Measurements from ENCODE around the gene ZNF484.

DNA sequence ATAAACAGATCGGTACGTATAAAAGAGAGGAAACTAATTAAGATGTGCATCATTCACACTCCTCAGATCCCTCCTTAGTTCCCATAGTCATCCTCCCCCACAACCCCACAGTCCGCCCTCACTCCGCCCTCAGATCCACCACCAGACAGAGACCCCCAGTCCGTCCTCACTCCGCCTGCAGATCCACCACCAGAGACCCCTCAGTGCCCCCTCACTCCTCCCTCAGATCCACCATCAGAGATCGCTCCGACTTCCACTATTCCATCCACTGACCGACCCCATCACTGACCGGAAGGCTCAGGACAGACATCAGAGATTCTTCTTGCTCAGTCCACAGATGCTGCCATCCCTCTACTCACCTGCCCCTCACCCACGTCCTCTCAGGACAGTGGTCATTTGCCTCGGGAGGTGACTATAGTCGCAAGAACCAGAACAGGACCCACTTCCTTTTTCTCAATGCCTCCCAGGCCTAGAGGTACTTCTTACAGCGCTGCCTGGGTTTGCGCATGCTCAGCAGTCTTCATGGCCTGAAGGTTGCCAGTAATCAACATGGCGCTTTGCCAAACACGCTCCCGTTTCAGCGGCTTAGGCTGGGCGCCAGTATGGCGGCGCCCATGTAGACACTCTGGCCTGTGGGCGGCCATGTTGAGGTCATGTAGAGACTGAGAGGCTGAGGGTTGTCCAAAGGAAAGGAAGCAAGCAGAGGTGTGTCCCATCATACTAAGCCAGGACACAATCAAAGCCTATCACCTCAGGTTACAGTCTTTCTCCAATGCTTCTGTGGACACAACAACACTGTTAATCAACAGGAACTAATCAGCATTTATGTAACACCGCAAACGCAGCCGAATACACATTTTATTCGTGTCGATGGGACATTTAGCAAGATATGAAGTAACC, at the start of gene ZNF484:
- TF ChIP-seq CTCF (IDR thresholded peaks at IDR 0.05) (no peak), POLR2A (IDR thresholded peaks at IDR 0.05) (peak in 1 of 2 donors; percentile 76)
